Measurements from ENCODE around the gene PCDHA3.
"Not testable (repeated sequence)": the region's sequence is repeated elsewhere in the genome, so short reads cannot be mapped to it uniquely, and the experiment has no call there.

Gene PCDHA3

DNA sequence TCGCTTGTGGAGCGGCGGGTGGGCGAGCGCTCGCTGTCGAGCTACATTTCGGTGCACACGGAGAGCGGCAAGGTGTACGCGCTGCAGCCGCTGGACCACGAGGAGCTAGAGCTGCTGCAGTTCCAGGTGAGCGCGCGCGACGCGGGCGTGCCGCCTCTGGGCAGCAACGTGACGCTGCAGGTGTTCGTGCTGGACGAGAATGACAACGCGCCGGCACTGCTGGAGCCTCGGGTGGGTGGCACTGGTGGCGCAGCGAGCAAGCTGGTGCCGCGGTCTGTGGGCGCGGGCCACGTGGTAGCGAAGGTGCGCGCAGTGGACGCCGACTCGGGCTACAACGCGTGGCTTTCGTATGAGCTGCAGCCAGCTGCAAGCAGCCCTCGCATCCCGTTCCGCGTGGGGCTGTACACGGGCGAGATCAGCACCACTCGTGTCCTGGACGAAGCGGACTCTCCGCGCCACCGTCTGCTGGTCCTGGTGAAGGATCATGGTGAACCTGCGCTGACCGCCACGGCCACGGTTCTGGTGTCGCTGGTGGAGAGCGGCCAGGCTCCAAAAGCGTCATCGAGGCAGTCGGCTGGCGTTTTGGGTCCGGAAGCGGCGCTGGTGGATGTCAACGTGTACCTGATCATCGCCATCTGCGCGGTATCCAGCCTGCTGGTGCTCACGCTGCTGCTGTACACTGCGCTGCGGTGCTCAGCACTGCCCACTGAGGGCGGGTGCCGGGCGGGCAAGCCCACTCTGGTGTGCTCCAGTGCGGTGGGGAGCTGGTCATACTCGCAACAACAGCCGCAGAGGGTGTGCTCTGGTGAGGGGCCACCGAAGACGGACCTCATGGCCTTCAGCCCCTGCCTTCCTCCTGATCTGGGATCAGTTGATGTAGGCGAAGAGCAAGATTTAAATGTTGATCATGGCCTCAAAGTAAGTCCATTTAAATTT is 42.2 kb downstream of the PCDHA3 start:
- Histone ChIP-seq H3K4me3 (ENCODE audit: low read depth, low read length) (no peak overlapping the region), H3K36me3 (replicated peaks) (no peaks in the 10 kb centered on the region), H3K27ac (no peak overlapping the region), H3K27me3 (replicated peaks) (no peaks in the 10 kb centered on the region)
- in situ Hi-C loops (cut with HindIII; ENCODE audit: low pct_ligation_motif_present, low sequenced_read_pairs): no loop called here
- no peak for DNase-seq
- TF ChIP-seq, protein P1, sequence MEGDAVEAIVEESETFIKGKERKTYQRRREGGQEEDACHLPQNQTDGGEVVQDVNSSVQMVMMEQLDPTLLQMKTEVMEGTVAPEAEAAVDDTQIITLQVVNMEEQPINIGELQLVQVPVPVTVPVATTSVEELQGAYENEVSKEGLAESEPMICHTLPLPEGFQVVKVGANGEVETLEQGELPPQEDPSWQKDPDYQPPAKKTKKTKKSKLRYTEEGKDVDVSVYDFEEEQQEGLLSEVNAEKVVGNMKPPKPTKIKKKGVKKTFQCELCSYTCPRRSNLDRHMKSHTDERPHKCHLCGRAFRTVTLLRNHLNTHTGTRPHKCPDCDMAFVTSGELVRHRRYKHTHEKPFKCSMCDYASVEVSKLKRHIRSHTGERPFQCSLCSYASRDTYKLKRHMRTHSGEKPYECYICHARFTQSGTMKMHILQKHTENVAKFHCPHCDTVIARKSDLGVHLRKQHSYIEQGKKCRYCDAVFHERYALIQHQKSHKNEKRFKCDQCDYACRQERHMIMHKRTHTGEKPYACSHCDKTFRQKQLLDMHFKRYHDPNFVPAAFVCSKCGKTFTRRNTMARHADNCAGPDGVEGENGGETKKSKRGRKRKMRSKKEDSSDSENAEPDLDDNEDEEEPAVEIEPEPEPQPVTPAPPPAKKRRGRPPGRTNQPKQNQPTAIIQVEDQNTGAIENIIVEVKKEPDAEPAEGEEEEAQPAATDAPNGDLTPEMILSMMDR (IDR thresholded peaks at IDR 0.05; ENCODE audit: low read depth, low read length, missing control alignments): no peak

DNA sequence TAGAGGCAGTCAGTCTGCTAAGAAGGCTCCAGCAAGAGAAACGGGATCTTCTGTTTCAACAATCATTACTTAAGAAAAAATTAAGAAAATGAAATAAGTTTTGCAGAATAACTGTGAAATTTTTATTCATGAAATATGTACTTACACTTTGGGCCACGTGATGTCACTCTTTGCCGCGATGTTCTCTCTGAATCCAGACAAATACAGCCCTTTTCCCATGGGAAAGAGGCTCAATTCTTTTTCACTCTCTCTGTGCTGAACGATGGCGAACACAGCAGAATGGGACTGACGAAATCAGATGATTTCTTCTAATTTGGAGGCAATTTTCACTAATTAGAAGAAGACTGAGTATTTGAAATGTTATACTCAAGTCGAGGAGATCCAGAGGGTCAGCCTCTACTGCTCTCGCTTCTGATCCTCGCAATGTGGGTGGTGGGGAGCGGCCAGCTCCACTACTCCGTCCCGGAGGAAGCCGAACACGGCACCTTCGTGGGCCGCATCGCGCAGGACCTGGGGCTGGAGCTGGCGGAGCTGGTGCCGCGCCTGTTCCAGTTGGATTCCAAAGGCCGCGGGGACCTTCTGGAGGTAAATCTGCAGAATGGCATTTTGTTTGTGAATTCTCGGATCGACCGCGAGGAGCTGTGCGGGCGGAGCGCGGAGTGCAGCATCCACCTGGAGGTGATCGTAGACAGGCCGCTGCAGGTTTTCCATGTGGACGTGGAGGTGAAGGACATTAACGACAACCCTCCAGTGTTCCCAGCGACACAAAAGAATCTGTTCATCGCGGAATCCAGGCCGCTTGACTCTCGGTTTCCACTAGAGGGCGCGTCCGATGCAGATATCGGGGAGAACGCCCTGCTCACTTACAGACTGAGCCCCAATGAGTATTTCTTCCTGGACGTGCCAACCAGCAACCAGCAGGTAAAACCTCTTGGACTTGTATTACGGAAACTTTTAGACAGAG is 47.6 kb downstream of the PCDHA3 start, which contains the start of gene PCDHA9:
PCDHA9 (plus strand) TSS at position 244 of the 964 bp plus-strand sequence; CDS start at position 358, 114 bp downstream.
- H3K4me3 ChIP-seq (ENCODE audit: low read depth, low read length); H3K36me3 ChIP-seq (replicated peaks); H3K27ac ChIP-seq; H3K27me3 ChIP-seq (replicated peaks); DNase-seq; in situ Hi-C loops (cut with HindIII; ENCODE audit: low pct_ligation_motif_present, low sequenced_read_pairs): not testable (repeated sequence)
- TF ChIP-seq, protein P1 (IDR thresholded peaks at IDR 0.05; ENCODE audit: low read depth, low read length, missing control alignments): peak; percentile 7

DNA sequence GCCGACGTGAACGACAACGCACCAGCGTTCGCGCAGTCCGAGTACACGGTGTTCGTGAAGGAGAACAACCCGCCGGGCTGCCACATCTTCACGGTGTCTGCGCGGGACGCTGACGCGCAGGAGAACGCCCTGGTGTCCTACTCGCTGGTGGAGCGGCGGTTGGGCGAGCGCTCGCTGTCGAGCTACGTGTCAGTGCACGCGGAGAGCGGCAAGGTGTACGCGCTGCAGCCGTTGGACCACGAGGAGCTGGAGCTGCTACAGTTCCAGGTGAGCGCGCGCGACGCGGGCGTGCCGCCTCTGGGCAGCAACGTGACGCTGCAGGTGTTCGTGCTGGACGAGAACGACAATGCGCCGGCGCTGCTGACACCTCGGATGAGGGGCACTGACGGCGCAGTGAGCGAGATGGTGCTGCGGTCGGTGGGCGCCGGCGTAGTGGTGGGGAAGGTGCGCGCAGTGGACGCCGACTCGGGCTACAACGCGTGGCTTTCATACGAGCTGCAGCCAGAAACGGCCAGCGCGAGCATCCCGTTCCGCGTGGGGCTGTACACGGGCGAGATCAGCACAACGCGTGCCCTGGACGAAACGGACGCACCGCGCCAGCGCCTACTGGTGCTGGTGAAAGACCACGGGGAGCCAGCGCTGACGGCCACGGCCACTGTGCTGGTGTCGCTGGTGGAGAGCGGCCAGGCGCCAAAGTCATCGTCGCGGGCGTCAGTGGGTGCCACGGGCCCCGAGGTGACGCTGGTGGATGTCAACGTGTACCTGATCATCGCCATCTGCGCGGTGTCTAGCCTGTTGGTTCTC is 49.2 kb downstream of the PCDHA3 start:
- in situ Hi-C loops (cut with HindIII; ENCODE audit: low pct_ligation_motif_present, low sequenced_read_pairs); DNase-seq; H3K27me3 ChIP-seq (replicated peaks); H3K27ac ChIP-seq; H3K4me3 ChIP-seq (ENCODE audit: low read depth, low read length); H3K36me3 ChIP-seq (replicated peaks): not testable (repeated sequence)
